Femur (tissue), 1 donor: ENCODE results near the gene STARD4.

Source experiments
- DNase-seq: peaks from one replicate; pipeline ENCODE4 v3.0.0-alpha.2; 2017

Gene STARD4

GRCh38 chr5:111520908-111521307 is 8.6 kb upstream of the STARD4 start:
- DNase-seq: no peak

- no peak for DNase-seq
These were observed 6.4 kb upstream of the STARD4 start for GRCh38 chr5:111518777-111519176.

GRCh38 chr5:111517853-111518501 is 5.6 kb upstream of the STARD4 start:
- DNase-seq: no peak

GRCh38 chr5:111514087-111514486 is 1.8 kb upstream of the STARD4 start:
- DNase-seq: no peak

GRCh38 chr5:111513131-111513520 is 791 bp upstream of the STARD4 start:
- DNase-seq: no peak

- no peak for DNase-seq
These were observed 432 bp downstream of the STARD4 start for GRCh38 chr5:111511831-111512374.

- DNase-seq: no peak
These were observed 1.0 kb downstream of the STARD4 start for GRCh38 chr5:111511174-111511830.

GRCh38 chr5:111509119-111509518 is 3.2 kb downstream of the STARD4 start:
- DNase-seq: no peak

GRCh38 chr5:111507276-111507675 is 5.1 kb downstream of the STARD4 start:
- no peak for DNase-seq

- no peak for DNase-seq
These were observed 7.2 kb downstream of the STARD4 start for GRCh38 chr5:111505096-111505495.

GRCh38 chr5:111502956-111503355 is 9.4 kb downstream of the STARD4 start:
- DNase-seq: no peak

- DNase-seq: no peak
These were observed 14.0 kb downstream of the STARD4 start for GRCh38 chr5:111498346-111498745.

GRCh38 chr5:111495159-111495558 is 17.2 kb downstream of the STARD4 start:
- DNase-seq: no peak

- DNase-seq: no peak
These were observed 17.9 kb downstream of the STARD4 start for GRCh38 chr5:111494355-111494999.

- DNase-seq: no peak
These were observed 19.3 kb downstream of the STARD4 start for GRCh38 chr5:111493031-111493430.

GRCh38 chr5:111488353-111488752 is 24.0 kb downstream of the STARD4 start:
- DNase-seq: no peak

GRCh38 chr5:111486926-111487325 is 25.4 kb downstream of the STARD4 start:
- DNase-seq: no peak

GRCh38 chr5:111486055-111486454 is 26.3 kb downstream of the STARD4 start:
- no peak for DNase-seq

GRCh38 chr5:111480346-111480745 is 32.0 kb downstream of the STARD4 start:
- DNase-seq: no peak

GRCh38 chr5:111478898-111479297 is 33.4 kb downstream of the STARD4 start:
- no peak for DNase-seq

- no peak for DNase-seq
These were observed 34.1 kb downstream of the STARD4 start for GRCh38 chr5:111478266-111478665.

GRCh38 chr5:111472579-111472978 is 39.8 kb downstream of the STARD4 start:
- DNase-seq: no peak

GRCh38 chr5:111472096-111472495 is 40.2 kb downstream of the STARD4 start:
- no peak for DNase-seq

GRCh38 chr5:111469903-111470302 is 42.4 kb downstream of the STARD4 start:
- no peak for DNase-seq
